NCI-H526 (cell line): ENCODE measurements around the gene EPB41L4B.
"Not testable (repeated sequence)": the region's sequence is repeated elsewhere in the genome, so short reads cannot be mapped to it uniquely, and the experiment has no call there.

Experiments
- DNase-seq, 2 experiments: peaks; one replicate each; lab custom pipeline; 2025; lab: John Stamatoyannopoulos, UW

EPB41L4B gene

GRCh38 chr9:109163194-109163593 is 157.7 kb downstream of the EPB41L4B start:
- no peak for DNase-seq

- DNase-seq = no peak
Measured at GRCh38 chr9:109162677-109163076, 158.2 kb downstream of the EPB41L4B start.

- no peak for DNase-seq
Measured at GRCh38 chr9:109161471-109161870, 159.4 kb downstream of the EPB41L4B start.

GRCh38 chr9:109159583-109159982 is 161.3 kb downstream of the EPB41L4B start:
- no peak for DNase-seq

- DNase-seq = no peak
Measured at GRCh38 chr9:109158651-109159050, 162.2 kb downstream of the EPB41L4B start.

GRCh38 chr9:109156708-109157107 is 164.2 kb downstream of the EPB41L4B start:
- no peak for DNase-seq

- no peak for DNase-seq
Measured at GRCh38 chr9:109150925-109151545, 169.8 kb downstream of the EPB41L4B start.

- DNase-seq = no peak
Measured at GRCh38 chr9:109149722-109150121, 171.1 kb downstream of the EPB41L4B start.

- DNase-seq = no peak
Measured at GRCh38 chr9:109149089-109149488, 171.8 kb downstream of the EPB41L4B start.

GRCh38 chr9:109145051-109145450 is 175.8 kb downstream of the EPB41L4B start:
- no peak for DNase-seq

GRCh38 chr9:109143881-109144562 is 176.8 kb downstream of the EPB41L4B start:
- peak in 1 of 2 experiments; percentile 24 for DNase-seq

GRCh38 chr9:109141375-109141774 is 179.5 kb downstream of the EPB41L4B start:
- no peak for DNase-seq

GRCh38 chr9:109139851-109140250 is 181.0 kb downstream of the EPB41L4B start:
- no peak for DNase-seq

- DNase-seq = no peak
Measured at GRCh38 chr9:109138421-109138820, 182.4 kb downstream of the EPB41L4B start.

GRCh38 chr9:109134167-109134578 is 186.7 kb downstream of the EPB41L4B start:
- DNase-seq = no peak

- no peak for DNase-seq
Measured at GRCh38 chr9:109133533-109133932, 187.3 kb downstream of the EPB41L4B start.

GRCh38 chr9:109132567-109133021 is 188.3 kb downstream of the EPB41L4B start:
- DNase-seq = no peak

GRCh38 chr9:109129470-109130197 is 191.2 kb downstream of the EPB41L4B start:
- no peak for DNase-seq

GRCh38 chr9:109126671-109127070 is 194.2 kb downstream of the EPB41L4B start:
- not testable (repeated sequence) for DNase-seq

GRCh38 chr9:109124121-109124520 is 196.7 kb downstream of the EPB41L4B start:
- no peak for DNase-seq

GRCh38 chr9:109122726-109123621 is 197.9 kb downstream of the EPB41L4B start:
- DNase-seq = no peak
